SK-N-SH treated with all-trans-retinoic acid at 6 μM for 48 hours (cell line): ENCODE results near the gene ZNF771.

ENCODE experiments used
- ARNTL ChIP-seq: fragments of 450-650 bp; formaldehyde crosslinking; IDR thresholded peaks from 2 replicates; pipeline ENCODE4 v1.5.0; 2020; ENCODE audit warnings: low read depth, mild to moderate bottlenecking, moderate library complexity, borderline replicate concordance
- ESRRG ChIP-seq: fragments of 250-450 bp; sonication (Bioruptor Pico); IDR thresholded peaks from 2 replicates; pipeline ENCODE4 v1.6.1; 2021; ENCODE audit warnings: mild to moderate bottlenecking
- GLIS3 ChIP-seq: fragments of 250-450 bp; sonication (Bioruptor Pico); IDR thresholded peaks from 2 replicates; pipeline ENCODE4 v1.5.0; 2020; ENCODE audit warnings: mild to moderate bottlenecking, moderate library complexity
- PPARA ChIP-seq: fragments of 250-450 bp; sonication (Bioruptor Pico); IDR thresholded peaks from 2 replicates; pipeline ENCODE4 v1.5.0; 2020; ENCODE audit warnings: mild to moderate bottlenecking, borderline replicate concordance
- RARB ChIP-seq: fragments of 250-450 bp; sonication (Bioruptor Pico); IDR thresholded peaks from 2 replicates; pipeline ENCODE4 v1.8.0; 2021; ENCODE audit warnings: mild to moderate bottlenecking, moderate library complexity
- TOX ChIP-seq: fragments of 250-450 bp; sonication (Bioruptor Pico); IDR thresholded peaks from 2 replicates; pipeline ENCODE4 v1.8.0; 2021; ENCODE audit warnings: mild to moderate bottlenecking, moderate library complexity, borderline replicate concordance
- ZC3H10 ChIP-seq: fragments of 250-450 bp; sonication (Bioruptor Pico); IDR thresholded peaks from 2 replicates; pipeline ENCODE4 v1.5.1; 2021; ENCODE audit warnings: mild to moderate bottlenecking, moderate library complexity
- ZFP3 ChIP-seq: fragments of 250-450 bp; sonication (Bioruptor Pico); IDR thresholded peaks from 2 replicates; pipeline ENCODE4 v1.5.0; 2020; ENCODE audit warnings: mild to moderate bottlenecking, moderate library complexity
- TF ChIP-seq, protein P1 (sequence below): fragments of 250-450 bp; sonication (Bioruptor Pico); IDR thresholded peaks from 2 replicates; pipeline ENCODE4 v1.5.1; 2021; ENCODE audit warnings: mild to moderate bottlenecking, moderate library complexity
- TF ChIP-seq, protein P2 (sequence below): fragments of 250-450 bp; sonication (Bioruptor Pico); IDR thresholded peaks from 2 replicates; pipeline ENCODE4 v1.5.1; 2020; ENCODE audit warnings: low read depth, mild to moderate bottlenecking, moderate library complexity
- TF ChIP-seq, protein P3 (sequence below): fragments of 250-450 bp; sonication (Bioruptor Pico); IDR thresholded peaks from 2 replicates; pipeline ENCODE4 v1.8.0; 2020; ENCODE audit warnings: mild to moderate bottlenecking, moderate library complexity, borderline replicate concordance
- TF ChIP-seq, protein P4 (sequence below): fragments of 250-450 bp; sonication (Bioruptor Pico); IDR thresholded peaks from 2 replicates; pipeline ENCODE4 v1.8.0; 2021; ENCODE audit warnings: low read depth, mild to moderate bottlenecking, moderate library complexity, borderline replicate concordance

DNA sequence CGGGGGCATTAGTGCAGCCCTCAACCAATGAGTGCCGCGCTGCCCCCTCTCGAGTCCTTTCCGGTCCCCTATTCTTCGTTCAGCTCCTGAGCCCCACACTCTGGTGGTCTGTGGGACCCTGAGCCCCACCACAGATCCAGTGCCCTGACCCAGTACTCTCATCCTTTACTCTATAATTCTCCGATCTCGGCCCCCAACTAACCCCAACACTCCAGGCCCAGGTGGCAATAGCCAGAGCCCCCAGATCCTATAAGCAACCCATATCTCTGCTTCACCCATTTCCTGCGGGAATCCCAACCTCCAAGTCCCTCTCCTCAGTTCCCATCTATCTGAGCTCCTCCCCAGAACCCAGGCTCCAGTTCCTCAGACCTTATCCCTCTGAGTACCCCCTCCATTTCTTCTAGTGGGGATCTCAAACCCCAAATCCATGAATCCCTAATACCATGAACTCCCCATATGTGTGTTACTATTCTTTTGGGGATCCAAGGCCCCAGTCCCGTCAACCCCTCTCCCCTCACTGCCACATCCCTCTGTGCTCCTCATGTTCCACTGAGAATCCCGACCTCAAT, 36.1 kb upstream of the ZNF771 start:
- TF ChIP-seq GLIS3 (CRISPR knock-in tag) = no peak
- no peak for TF ChIP-seq ZC3H10
- no peak for TF ChIP-seq TOX (CRISPR knock-in tag)
- TF ChIP-seq, protein P1, sequence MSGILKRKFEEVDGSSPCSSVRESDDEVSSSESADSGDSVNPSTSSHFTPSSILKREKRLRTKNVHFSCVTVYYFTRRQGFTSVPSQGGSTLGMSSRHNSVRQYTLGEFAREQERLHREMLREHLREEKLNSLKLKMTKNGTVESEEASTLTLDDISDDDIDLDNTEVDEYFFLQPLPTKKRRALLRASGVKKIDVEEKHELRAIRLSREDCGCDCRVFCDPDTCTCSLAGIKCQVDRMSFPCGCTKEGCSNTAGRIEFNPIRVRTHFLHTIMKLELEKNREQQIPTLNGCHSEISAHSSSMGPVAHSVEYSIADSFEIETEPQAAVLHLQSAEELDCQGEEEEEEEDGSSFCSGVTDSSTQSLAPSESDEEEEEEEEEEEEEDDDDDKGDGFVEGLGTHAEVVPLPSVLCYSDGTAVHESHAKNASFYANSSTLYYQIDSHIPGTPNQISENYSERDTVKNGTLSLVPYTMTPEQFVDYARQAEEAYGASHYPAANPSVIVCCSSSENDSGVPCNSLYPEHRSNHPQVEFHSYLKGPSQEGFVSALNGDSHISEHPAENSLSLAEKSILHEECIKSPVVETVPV = no peak
- TF ChIP-seq, protein P2, sequence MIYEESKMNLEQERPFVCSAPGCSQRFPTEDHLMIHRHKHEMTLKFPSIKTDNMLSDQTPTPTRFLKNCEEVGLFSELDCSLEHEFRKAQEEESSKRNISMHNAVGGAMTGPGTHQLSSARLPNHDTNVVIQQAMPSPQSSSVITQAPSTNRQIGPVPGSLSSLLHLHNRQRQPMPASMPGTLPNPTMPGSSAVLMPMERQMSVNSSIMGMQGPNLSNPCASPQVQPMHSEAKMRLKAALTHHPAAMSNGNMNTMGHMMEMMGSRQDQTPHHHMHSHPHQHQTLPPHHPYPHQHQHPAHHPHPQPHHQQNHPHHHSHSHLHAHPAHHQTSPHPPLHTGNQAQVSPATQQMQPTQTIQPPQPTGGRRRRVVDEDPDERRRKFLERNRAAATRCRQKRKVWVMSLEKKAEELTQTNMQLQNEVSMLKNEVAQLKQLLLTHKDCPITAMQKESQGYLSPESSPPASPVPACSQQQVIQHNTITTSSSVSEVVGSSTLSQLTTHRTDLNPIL = no peak
- TF ChIP-seq, protein P3, sequence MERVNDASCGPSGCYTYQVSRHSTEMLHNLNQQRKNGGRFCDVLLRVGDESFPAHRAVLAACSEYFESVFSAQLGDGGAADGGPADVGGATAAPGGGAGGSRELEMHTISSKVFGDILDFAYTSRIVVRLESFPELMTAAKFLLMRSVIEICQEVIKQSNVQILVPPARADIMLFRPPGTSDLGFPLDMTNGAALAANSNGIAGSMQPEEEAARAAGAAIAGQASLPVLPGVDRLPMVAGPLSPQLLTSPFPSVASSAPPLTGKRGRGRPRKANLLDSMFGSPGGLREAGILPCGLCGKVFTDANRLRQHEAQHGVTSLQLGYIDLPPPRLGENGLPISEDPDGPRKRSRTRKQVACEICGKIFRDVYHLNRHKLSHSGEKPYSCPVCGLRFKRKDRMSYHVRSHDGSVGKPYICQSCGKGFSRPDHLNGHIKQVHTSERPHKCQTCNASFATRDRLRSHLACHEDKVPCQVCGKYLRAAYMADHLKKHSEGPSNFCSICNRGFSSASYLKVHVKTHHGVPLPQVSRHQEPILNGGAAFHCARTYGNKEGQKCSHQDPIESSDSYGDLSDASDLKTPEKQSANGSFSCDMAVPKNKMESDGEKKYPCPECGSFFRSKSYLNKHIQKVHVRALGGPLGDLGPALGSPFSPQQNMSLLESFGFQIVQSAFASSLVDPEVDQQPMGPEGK = no peak
- TF ChIP-seq, protein P4, sequence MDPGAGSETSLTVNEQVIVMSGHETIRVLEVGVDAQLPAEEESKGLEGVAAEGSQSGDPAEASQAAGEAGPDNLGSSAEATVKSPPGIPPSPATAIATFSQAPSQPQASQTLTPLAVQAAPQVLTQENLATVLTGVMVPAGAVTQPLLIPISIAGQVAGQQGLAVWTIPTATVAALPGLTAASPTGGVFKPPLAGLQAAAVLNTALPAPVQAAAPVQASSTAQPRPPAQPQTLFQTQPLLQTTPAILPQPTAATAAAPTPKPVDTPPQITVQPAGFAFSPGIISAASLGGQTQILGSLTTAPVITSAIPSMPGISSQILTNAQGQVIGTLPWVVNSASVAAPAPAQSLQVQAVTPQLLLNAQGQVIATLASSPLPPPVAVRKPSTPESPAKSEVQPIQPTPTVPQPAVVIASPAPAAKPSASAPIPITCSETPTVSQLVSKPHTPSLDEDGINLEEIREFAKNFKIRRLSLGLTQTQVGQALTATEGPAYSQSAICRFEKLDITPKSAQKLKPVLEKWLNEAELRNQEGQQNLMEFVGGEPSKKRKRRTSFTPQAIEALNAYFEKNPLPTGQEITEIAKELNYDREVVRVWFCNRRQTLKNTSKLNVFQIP (CRISPR knock-in tag) = no peak
- TF ChIP-seq PPARA (CRISPR knock-in tag) = no peak
- no peak for TF ChIP-seq ARNTL (CRISPR knock-in tag)
- TF ChIP-seq RARB (CRISPR knock-in tag) = no peak
- TF ChIP-seq ESRRG (CRISPR knock-in tag) = no peak
- no peak for TF ChIP-seq ZFP3 (CRISPR knock-in tag)
